T-helper 17 cell (primary cell): ENCODE measurements around the gene SPAG16. TPM values are rescaled to one million over a fixed set of nuclear protein-coding genes. Genes with fewer than 3 reads are reported as not detected.
"Not testable (repeated sequence)": the region's sequence is repeated elsewhere in the genome, so short reads cannot be mapped to it uniquely, and the experiment has no call there.

Experiments
- ATAC-seq: fragments of 150-1000 bp; cut with Tn5 transposase; 2 replicates; pipeline ENCODE4 v1.10.0; 2021; ENCODE audit warnings: mild to moderate bottlenecking, moderate library complexity
- DNase-seq, 3 donors: peaks; one replicate each; pipeline versions ENCODE4 v3.0.0 to v3.0.0-alpha.2; 2020 to 2021
- H3K9me3 ChIP-seq: one replicate; pipeline ENCODE4 v1.7.0; 2013; ENCODE audit warnings: low read length, mild to moderate bottlenecking; ENCODE audit not compliant: control insufficient read depth, poor library complexity, severe bottlenecking
- H3K27ac Mint-ChIP-seq: one replicate; pipeline ENCODE4 v1.8.0; 2022; ENCODE audit warnings: mild to moderate bottlenecking, moderate library complexity, mixed read lengths
- H3K27me3 Mint-ChIP-seq: one replicate; pipeline ENCODE4 v1.8.0; 2022; ENCODE audit warnings: mixed read lengths
- H3K36me3 Mint-ChIP-seq: one replicate; pipeline ENCODE4 v1.8.0; 2022; ENCODE audit warnings: low read depth, mixed read lengths
- H3K4me1 Mint-ChIP-seq: one replicate; pipeline ENCODE4 v1.8.0; 2022; ENCODE audit warnings: mild to moderate bottlenecking, mixed read lengths
- H3K4me3 Mint-ChIP-seq: one replicate; pipeline ENCODE4 v1.8.0; 2022; ENCODE audit warnings: mild to moderate bottlenecking, moderate library complexity, mixed read lengths
- total RNA-seq, 4 donors: library from RNA in 2 of 4; stranded (reverse) in 2 of 4; gene quantifications; one replicate each; pipeline ENCODE4 v1.2.3 and lab custom pipeline; 2022 to 2026

SPAG16 gene
- total RNA-seq, 2 donors from 2014 or later, result 4.1 to 5.1 TPM

- ATAC-seq (no peak), DNase-seq (no peak)
- Mint-ChIP-seq H3K4me3 (no peak overlapping the region), H3K4me1 (no peaks in the 10 kb centered on the region), H3K36me3 (no peaks in the 10 kb centered on the region), H3K27ac (no peak overlapping the region), H3K27me3 (peaks cover 43% of the 10 kb centered on the region)
- H3K9me3 ChIP-seq, result no peaks in the 10 kb centered on the region
Measured at GRCh38 chr2:213249502-213249901, 34.8 kb upstream of the SPAG16 start.

GRCh38 chr2:213251618-213252017 is 32.6 kb upstream of the SPAG16 start:
- Mint-ChIP-seq H3K27me3 (peaks cover 48% of the 10 kb centered on the region), H3K4me1 (no peaks in the 10 kb centered on the region), H3K4me3 (no peak overlapping the region), H3K36me3 (no peaks in the 10 kb centered on the region), H3K27ac (no peak overlapping the region)
- ATAC-seq (peak; percentile 65), DNase-seq (no peak)
- H3K9me3 ChIP-seq, result no peaks in the 10 kb centered on the region

GRCh38 chr2:213252206-213252605 is 32.1 kb upstream of the SPAG16 start:
- no peak overlapping the region for H3K4me3 Mint-ChIP-seq

GRCh38 chr2:213253162-213253561 is 31.1 kb upstream of the SPAG16 start:
- H3K9me3 ChIP-seq, result no peaks in the 10 kb centered on the region
- DNase-seq (no peak), ATAC-seq (no peak)
- Mint-ChIP-seq H3K27me3 (peaks cover 54% of the 10 kb centered on the region), H3K36me3 (no peaks in the 10 kb centered on the region), H3K27ac (no peak overlapping the region), H3K4me1 (no peaks in the 10 kb centered on the region), H3K4me3 (no peak overlapping the region)

More at GRCh38 chr2:213252206-213252605, 32.1 kb upstream of the SPAG16 start:
- Mint-ChIP-seq H3K36me3 (no peaks in the 10 kb centered on the region), H3K27ac (no peak overlapping the region), H3K4me1 (no peaks in the 10 kb centered on the region), H3K27me3 (peaks cover 54% of the 10 kb centered on the region)
- no peak for DNase-seq
- no peak for ATAC-seq
- no peaks in the 10 kb centered on the region for H3K9me3 ChIP-seq

- H3K4me3 Mint-ChIP-seq, result no peak overlapping the region
- no peak for DNase-seq
- ATAC-seq, result no peak
- no peaks in the 10 kb centered on the region for H3K36me3 Mint-ChIP-seq
- H3K4me1 Mint-ChIP-seq, result peaks cover 2% of the 10 kb centered on the region
- no peak overlapping the region for H3K27ac Mint-ChIP-seq
- H3K9me3 ChIP-seq, result no peaks in the 10 kb centered on the region
- peaks cover 17% of the 10 kb centered on the region for H3K27me3 Mint-ChIP-seq
Measured at GRCh38 chr2:213259266-213259665, 25.0 kb upstream of the SPAG16 start.

- Mint-ChIP-seq H3K4me1 (peaks cover 2% of the 10 kb centered on the region), H3K36me3 (no peaks in the 10 kb centered on the region), H3K4me3 (no peak overlapping the region), H3K27me3 (peaks cover 10% of the 10 kb centered on the region), H3K27ac (no peak overlapping the region)
- DNase-seq, result no peak
- ATAC-seq, result no peak
- no peaks in the 10 kb centered on the region for H3K9me3 ChIP-seq
Measured at GRCh38 chr2:213261237-213261636, 23.0 kb upstream of the SPAG16 start.

- H3K36me3 Mint-ChIP-seq, result no peaks in the 10 kb centered on the region
- H3K27ac Mint-ChIP-seq, result no peak overlapping the region
- DNase-seq, result no peak
- peaks cover 2% of the 10 kb centered on the region for H3K4me1 Mint-ChIP-seq
- peaks cover 5% of the 10 kb centered on the region for H3K27me3 Mint-ChIP-seq
- H3K9me3 ChIP-seq, result no peaks in the 10 kb centered on the region
- no peak for ATAC-seq
- no peak overlapping the region for H3K4me3 Mint-ChIP-seq
Measured at GRCh38 chr2:213261715-213262114, 22.5 kb upstream of the SPAG16 start.

- no peak for ATAC-seq
- Mint-ChIP-seq H3K4me1 (no peaks in the 10 kb centered on the region), H3K36me3 (no peaks in the 10 kb centered on the region), H3K4me3 (no peak overlapping the region), H3K27ac (no peak overlapping the region), H3K27me3 (no peaks in the 10 kb centered on the region)
- no peaks in the 10 kb centered on the region for H3K9me3 ChIP-seq
- DNase-seq, result no peak
Measured at GRCh38 chr2:213265679-213266078, 18.6 kb upstream of the SPAG16 start.

GRCh38 chr2:213266421-213266820 is 17.8 kb upstream of the SPAG16 start:
- no peaks in the 10 kb centered on the region for H3K9me3 ChIP-seq
- no peaks in the 10 kb centered on the region for H3K36me3 Mint-ChIP-seq
- ATAC-seq, result no peak
- no peak overlapping the region for H3K27ac Mint-ChIP-seq
- DNase-seq, result no peak
- H3K27me3 Mint-ChIP-seq, result peaks cover 5% of the 10 kb centered on the region
- no peak overlapping the region for H3K4me3 Mint-ChIP-seq
- no peaks in the 10 kb centered on the region for H3K4me1 Mint-ChIP-seq

GRCh38 chr2:213271947-213272346 is 12.3 kb upstream of the SPAG16 start:
- ATAC-seq (no peak), DNase-seq (no peak)
- H3K27me3 Mint-ChIP-seq, result peaks cover 13% of the 10 kb centered on the region
- H3K36me3 Mint-ChIP-seq, result no peaks in the 10 kb centered on the region
- H3K4me3 Mint-ChIP-seq, result no peak overlapping the region
- no peaks in the 10 kb centered on the region for H3K9me3 ChIP-seq
- no peak overlapping the region for H3K27ac Mint-ChIP-seq
- no peaks in the 10 kb centered on the region for H3K4me1 Mint-ChIP-seq

GRCh38 chr2:213274143-213274542 is 10.1 kb upstream of the SPAG16 start:
- Mint-ChIP-seq H3K4me3 (no peak overlapping the region), H3K4me1 (no peaks in the 10 kb centered on the region), H3K27ac (no peak overlapping the region), H3K27me3 (peaks cover 13% of the 10 kb centered on the region), H3K36me3 (no peaks in the 10 kb centered on the region)
- ATAC-seq (no peak), DNase-seq (no peak)
- no peaks in the 10 kb centered on the region for H3K9me3 ChIP-seq

GRCh38 chr2:213275265-213275664 is 9.0 kb upstream of the SPAG16 start:
- Mint-ChIP-seq H3K27ac (no peak overlapping the region), H3K36me3 (no peaks in the 10 kb centered on the region), H3K4me3 (no peak overlapping the region), H3K27me3 (peaks cover 13% of the 10 kb centered on the region), H3K4me1 (no peaks in the 10 kb centered on the region)
- ATAC-seq (no peak), DNase-seq (no peak)
- no peaks in the 10 kb centered on the region for H3K9me3 ChIP-seq

GRCh38 chr2:213277134-213277533 is 7.1 kb upstream of the SPAG16 start:
- H3K4me1 Mint-ChIP-seq, H3K27ac Mint-ChIP-seq, H3K9me3 ChIP-seq, H3K27me3 Mint-ChIP-seq, H3K36me3 Mint-ChIP-seq, H3K4me3 Mint-ChIP-seq, DNase-seq, ATAC-seq: not testable (repeated sequence)

GRCh38 chr2:213279116-213279620 is 5.1 kb upstream of the SPAG16 start:
- H3K9me3 ChIP-seq, result no peaks in the 10 kb centered on the region
- H3K27me3 Mint-ChIP-seq, result peaks cover 5% of the 10 kb centered on the region
- no peak overlapping the region for H3K27ac Mint-ChIP-seq
- H3K36me3 Mint-ChIP-seq, result no peaks in the 10 kb centered on the region
- H3K4me3 Mint-ChIP-seq, result no peak overlapping the region
- no peak for DNase-seq
- ATAC-seq, result no peak
- H3K4me1 Mint-ChIP-seq, result peaks cover 9% of the 10 kb centered on the region
